HG02588 (cell line): ENCODE results near the gene PDE6B.

Experiments used
- ATAC-seq: cut with Tn5 transposase; IDR thresholded peaks from one replicate; pipeline ENCODE4 v1.9.1; 2021; ENCODE audit warnings: mild to moderate bottlenecking, moderate library complexity; ENCODE audit not compliant: unreplicated experiment

PDE6B gene

GRCh38 chr4:655464-656151 lies 30.2 kb downstream of the PDE6B start:
- ATAC-seq = no peak

DNA sequence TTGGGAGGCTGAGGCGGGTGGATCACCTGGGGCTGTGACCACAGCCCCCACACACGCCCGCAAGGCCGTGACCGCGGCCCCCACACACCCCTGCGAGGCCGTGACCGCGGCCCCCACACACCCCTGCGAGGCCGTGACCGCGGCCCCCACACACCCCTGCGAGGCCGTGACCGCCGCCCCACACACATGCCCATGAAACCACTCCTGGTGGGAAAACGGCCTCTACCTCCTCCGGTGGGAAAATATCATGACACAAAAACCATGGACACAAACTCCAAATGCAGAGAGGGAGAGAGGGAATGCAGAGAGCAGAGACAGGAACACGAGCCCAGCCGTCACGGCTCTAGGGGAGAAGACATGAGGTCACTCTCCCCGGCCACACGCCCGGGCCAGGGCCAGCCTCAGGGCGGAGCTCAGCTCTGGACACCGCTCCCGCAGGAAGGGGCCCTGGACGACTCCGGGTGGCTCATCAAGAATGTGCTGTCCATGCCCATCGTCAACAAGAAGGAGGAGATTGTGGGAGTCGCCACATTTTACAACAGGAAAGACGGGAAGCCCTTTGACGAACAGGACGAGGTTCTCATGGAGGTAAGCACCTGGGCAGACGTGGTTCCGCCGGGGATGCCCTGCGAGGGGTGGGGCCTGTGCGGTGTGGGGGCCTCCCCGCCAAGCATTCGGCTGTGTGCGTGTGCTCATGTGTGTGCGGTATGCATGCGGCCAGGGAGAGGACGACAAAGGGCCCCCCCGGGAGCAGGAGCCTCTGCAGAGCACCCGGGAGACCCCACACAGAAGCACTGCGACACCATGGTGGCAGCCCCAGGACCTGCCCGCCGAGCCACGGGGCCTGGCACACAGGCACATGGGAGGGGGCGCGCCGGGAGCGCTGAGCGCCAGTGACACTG lies 31.3 kb downstream of the PDE6B start:
- ATAC-seq = no peak

DNA sequence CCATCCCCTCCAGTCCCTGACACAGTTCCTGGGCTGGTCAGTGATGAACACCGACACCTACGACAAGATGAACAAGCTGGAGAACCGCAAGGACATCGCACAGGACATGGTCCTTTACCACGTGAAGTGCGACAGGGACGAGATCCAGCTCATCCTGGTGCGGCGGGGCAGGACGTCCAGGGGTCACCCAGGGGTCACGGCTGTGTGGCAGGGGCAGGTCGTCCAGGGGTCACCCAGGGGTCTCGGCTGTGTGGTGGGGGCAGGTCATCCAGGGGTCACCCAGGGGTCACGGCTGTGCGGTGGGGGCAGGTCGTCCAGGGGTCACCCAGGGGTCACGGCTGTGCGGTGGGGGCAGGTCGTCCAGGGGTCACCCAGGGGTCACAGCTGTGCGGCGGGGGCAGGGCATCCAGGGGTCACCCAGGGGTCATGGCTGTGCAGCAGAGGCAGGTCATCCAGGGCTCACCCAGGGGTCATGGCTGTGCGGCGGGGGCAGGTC lies 32.0 kb downstream of the PDE6B start:
- ATAC-seq = no peak

DNA sequence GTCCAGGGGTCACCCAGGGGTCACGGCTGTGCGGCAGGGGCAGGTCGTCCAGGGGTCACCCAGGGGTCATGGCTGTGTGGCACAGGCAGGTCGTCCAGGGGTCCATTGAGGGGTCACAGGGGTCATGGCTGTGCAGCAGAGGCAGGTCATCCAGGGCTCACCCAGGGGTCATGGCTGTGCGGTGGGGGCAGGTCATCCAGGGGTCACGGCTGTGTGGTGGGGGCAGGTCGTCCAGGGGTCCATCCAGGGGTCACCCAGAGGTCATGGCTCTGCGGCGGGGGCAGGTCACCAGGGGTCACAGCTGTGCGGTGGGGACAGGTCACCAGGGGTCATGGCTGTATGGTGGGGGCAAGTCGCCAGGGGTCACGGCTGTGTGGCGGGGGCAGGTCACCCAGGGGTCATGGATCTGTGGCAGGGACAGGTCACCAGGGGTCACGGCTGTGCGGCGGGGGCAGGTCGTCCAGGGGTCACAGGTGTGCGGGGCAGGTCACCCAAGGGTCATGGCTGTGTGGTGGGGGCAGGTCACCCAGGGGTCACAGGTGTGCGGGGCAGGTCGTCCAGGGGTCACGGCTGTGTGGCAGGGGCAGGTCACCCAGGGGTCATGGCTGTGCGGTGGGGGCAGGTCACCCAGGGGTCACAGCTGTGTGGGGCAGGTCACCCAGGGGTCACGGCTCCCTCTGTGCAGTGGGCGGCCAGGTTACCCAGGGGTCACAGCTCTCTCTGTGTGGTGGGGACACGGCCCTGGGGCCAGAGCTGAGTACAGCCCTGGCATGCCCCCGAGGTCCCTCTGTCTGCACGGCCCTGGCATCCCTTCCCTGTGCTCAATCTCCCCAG lies 32.7 kb downstream of the PDE6B start:
- no peak for ATAC-seq

- no peak for ATAC-seq
Measured at GRCh38 chr4:658681-659667, 33.6 kb downstream of the PDE6B start.

DNA sequence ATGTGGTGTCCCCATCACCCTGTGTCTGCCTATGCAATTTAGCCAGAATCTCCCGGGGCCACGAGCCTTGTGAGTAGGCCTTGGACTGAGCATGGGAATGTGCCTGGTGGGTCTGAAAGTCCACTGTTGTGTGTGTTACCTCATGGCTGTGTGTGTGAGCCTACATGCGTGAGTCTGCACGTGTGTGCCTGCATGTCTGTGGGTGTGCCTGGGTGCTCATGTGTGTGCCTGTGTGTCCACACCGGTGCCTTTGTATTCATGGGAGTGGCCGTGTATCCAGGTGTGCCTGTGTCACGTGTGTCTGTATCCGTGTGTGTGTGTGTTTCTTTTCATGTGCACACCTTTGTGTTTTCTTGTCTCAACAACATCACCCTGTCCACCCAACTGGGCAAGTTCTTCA lies 34.5 kb downstream of the PDE6B start:
- ATAC-seq = no peak

GRCh38 chr4:660401-660800 lies 35.0 kb downstream of the PDE6B start:
- no peak for ATAC-seq

DNA sequence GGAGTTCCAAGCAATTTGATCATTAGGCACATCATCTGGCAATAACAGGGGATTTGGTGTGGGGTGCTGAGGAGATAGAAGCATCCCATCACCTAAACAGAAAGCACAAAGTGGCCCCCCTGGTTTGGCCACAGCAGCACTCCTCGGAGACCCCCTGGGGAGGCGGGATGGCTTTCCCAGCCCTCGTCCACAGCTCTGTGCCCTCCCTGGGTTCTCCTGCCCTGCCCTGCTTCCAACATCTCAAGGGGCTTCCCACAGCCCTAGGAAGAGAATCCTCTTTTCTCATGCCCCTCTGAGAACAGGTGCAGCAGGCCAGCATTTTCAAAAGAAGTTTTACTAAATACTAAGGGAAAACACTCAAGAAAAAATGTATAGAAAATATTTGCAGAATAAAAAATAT lies 35.9 kb downstream of the PDE6B start:
- no peak for ATAC-seq

DNA sequence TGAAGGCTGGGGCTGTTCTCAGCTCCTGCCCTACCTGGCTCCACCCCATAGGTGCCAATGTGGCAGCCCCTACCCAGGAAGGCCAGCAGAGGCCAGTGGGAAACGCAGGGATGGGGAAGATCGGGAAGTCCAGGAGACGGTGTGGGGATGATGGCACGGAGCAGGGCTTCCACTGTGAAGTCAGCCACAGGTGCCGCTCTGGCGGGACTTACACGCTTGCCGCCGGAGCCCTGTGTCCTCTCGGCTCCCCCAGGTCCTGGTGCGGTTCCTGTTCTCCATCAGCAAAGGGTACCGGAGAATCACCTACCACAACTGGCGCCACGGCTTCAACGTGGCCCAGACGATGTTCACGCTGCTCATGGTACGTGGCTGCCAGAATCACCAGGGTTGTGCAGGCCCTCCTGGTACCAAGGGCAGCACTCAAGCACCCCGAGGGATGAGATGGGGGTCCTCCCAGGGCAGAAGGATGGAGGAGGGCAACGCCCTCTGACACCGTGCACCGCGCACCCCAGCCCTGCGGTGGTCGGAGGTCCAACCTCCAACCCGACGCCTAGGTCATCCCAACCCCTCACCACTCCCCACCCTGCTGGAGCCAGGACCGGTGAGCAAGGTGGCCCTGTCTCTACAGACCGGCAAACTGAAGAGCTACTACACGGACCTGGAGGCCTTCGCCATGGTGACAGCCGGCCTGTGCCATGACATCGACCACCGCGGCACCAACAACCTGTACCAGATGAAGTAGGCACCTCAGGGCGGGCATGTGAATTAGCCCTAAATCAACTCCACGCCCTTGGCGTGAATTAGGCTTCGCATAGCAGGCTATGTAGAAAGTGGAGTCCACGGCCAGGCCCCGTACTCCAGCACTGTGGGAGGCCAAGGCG lies 36.7 kb downstream of the PDE6B start:
- ATAC-seq = no peak

DNA sequence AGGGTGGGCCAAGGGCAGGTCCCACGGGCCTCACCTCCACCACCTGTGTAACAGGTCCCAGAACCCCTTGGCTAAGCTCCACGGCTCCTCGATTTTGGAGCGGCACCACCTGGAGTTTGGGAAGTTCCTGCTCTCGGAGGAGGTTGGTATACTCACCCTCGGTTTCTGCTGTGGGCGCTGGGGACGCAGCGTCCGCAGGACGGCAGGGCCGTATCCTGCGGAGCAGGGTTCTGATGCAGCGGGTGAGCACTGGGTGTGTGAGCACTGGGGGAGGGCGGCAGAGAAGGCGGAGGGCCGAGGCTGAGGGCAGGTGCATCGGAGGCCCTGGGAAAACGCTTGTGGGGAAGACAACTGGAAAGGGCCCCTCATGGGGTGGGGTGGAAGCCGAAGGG lies 37.7 kb downstream of the PDE6B start:
- ATAC-seq = no peak

DNA sequence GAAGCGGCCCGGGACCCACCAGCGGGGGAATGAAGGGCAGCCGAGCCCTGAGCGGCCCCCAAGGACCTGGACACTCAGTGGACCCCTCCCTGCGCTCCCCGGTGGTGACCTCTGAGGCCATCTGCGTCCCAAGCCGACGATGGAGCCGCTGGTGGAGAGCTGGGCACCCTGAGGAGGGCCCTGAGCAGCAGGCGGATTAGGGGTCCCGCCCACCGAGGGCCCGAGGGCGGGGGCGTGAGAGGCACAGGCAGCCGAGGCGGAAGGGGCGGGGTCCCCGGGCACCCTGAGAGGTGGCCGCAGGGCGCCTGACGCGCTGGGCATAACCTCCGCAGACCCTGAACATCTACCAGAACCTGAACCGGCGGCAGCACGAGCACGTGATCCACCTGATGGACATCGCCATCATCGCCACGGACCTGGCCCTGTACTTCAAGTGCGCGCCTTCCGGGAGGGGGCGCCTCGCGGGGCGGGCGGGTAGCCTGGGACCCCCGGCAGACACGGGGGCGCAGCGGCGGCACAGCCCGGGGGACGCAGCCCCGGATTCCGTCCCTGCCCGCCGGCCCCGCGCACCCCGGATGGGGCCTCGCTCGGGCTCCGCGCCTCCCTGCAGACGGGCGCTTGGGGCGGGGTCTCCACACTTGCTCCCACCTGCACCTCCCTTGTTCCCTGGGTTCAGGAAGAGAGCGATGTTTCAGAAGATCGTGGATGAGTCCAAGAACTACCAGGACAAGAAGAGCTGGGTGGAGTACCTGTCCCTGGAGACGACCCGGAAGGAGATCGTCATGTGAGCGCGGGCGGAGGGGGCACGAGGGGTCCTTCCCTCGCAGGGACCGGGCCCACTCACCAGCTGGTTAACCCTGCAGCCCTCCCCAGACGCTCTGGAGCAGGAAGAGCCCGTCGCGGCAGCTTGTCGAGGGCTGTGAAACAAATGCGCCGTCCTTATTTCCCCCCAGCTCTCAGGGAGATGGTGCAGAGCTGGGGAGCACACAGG lies 38.4 kb downstream of the PDE6B start:
- ATAC-seq = peak; percentile 53

DNA sequence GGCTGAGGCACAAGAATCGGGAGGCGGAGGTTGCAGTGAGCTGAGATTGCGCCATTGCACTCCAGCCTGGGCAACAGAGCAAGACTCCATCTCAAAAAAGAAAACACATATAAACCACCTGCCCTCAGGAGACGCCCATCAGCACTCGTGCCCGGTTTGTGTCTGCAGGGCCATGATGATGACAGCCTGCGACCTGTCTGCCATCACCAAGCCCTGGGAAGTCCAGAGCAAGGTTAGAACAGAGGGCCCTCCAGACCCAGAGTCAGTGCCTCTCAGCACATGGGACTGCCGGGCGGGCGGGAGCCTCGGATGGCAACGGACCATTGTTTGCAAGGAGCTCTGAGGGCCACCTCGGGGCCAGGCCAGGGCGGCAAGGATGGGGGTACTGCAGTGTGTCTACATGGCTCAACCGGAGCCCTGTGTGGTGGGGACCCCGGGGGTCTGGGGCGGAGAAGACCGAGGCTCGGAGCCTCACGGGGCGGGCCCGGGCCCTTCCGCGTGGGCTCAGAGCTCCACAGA lies 39.4 kb downstream of the PDE6B start:
- ATAC-seq = no peak

DNA sequence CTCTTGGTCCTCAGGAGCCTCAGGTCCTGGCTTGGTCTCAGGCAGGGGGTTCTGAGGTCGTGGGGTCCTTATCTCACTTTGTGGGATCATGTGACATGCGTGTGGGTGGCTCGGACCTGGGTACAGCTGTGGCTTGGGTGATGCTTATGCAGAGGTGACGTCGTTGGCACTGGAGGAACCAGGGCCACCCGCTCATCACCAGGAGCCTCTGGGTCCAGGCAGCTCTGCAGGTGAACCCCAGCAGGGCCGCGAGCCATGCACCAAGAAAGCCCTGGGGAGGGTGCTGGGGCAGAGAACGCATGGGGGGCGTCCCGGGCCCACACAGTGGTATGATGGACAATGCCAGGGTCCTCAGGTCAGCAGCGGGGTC lies 40.0 kb downstream of the PDE6B start:
- no peak for ATAC-seq

GRCh38 chr4:665751-666435 lies 40.5 kb downstream of the PDE6B start:
- no peak for ATAC-seq

DNA sequence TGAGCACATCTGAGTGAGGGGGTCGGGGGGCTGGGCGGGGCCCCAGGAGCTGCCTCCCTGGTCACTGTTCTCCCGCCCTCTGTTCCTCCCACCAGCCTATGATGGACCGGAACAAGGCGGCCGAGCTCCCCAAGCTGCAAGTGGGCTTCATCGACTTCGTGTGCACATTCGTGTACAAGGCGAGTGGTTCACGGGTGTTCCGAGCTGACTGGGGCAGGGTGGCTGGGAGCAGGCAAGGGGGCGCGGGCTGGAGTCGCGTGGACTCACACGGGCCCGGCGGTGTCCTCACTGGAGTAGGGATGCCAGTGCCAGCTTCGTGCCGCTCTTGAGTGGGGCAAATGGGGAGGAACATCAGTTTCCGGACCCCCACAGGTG lies 41.0 kb downstream of the PDE6B start:
- ATAC-seq = no peak

DNA sequence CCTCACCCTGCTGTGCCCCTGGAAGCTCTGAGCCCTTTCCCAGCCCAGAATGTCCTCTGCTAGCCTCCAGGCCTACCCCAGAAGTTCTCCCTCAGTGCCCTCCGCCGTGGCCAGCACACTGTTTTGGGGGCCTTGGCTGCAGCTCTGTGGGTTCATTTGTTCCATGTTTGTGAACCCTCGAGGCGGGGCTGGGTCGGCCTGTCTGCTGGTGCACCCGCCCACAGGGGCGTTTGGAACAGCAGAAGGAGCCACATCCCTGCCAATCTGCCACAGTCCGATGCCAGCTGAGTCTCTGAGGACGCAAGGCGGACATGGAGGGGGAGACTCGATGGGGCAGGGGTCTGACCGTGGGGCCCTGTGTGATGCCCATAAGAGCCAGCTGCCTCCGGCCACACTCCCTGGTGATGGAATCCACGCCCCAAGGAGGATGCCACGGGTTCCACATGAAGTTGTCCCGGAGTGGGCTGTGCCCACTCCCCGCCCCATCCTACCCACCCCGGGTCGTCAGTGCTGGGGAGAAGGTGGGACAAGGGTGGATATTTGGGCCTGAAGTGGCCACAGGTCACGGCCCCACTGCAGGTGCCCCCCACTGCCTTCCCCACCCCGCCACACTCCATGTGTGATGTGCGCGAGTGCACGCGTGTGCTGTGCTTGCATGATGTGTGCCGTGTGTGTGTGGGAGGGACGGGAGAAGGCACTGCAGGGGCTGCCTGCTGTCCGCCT lies 41.6 kb downstream of the PDE6B start:
- ATAC-seq = no peak

DNA sequence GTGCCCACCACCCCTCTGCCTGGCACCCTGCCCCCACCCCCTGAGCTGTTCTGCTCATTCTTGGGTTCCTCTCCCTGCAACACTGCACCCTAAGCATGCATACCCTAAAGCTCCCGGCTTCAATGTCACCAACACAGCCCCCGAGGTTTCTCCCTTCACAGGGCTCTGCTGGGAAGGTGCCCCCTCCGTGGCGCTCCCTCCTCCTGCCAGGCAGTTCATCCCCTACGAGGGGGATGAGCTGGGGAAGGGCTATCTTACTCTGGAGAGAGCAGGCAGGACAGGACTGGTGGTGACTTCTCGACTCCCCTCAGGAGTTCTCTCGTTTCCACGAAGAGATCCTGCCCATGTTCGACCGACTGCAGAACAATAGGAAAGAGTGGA lies 42.2 kb downstream of the PDE6B start:
- no peak for ATAC-seq
